ENCODE measurements around the gene SPACA1.

The SPACA1 gene

GRCh38 chr6:88105741-88106340 is 58.2 kb downstream of the SPACA1 start:
- DNase-seq (ENCODE audit: low read depth), result no peak

- no peak for DNase-seq (ENCODE audit: low read depth)
Observed at GRCh38 chr6:88107241-88107640, 59.6 kb downstream of the SPACA1 start.

- no peak for DNase-seq (ENCODE audit: low read depth)
Observed at GRCh38 chr6:88111991-88112390, 64.3 kb downstream of the SPACA1 start.

- no peak for DNase-seq (ENCODE audit: low read depth)
Observed at GRCh38 chr6:88114838-88115237, 67.2 kb downstream of the SPACA1 start.

GRCh38 chr6:88115307-88115706 is 67.7 kb downstream of the SPACA1 start:
- DNase-seq (ENCODE audit: low read depth), result no peak

GRCh38 chr6:88116276-88116675 is 68.6 kb downstream of the SPACA1 start:
- DNase-seq (ENCODE audit: low read depth), result no peak
